Measurements from ENCODE around the gene COX19.

GRCh38 chr7:919114-919442, 56.3 kb downstream of the COX19 start:
- TF ChIP-seq EP300 (IDR thresholded peaks at IDR 0.05; ENCODE audit: low read depth) (no peak), CTCF (IDR thresholded peaks at IDR 0.05) (no peak), POLR2AphosphoS5 (IDR thresholded peaks at IDR 0.05) (no peak), POLR2A (IDR thresholded peaks at IDR 0.05) (no peak)
